AG09309 (cell line): ENCODE results near the gene BPGM.
"Not testable (repeated sequence)": the region's sequence is repeated elsewhere in the genome, so short reads cannot be mapped to it uniquely, and the experiment has no call there.

Experiments
- DNase-seq: peaks from one replicate; pipeline ENCODE4 v3.0.0-alpha.2; 2010; ENCODE audit warnings: low read depth
- H3K4me3 ChIP-seq: 2 replicates; pipeline ENCODE4 v1.5.1; 2011; ENCODE audit warnings: mild to moderate bottlenecking, low read depth, low read length, moderate library complexity; ENCODE audit not compliant: control insufficient read depth
- TF ChIP-seq, protein P1 (sequence below): IDR thresholded peaks from 2 replicates; pipeline ENCODE4 v1.5.1; 2011; ENCODE audit warnings: mild to moderate bottlenecking, low read depth, low read length, inconsistent platforms; ENCODE audit not compliant: insufficient read depth, control insufficient read depth; ENCODE audit errors: missing control alignments

The BPGM gene

DNA sequence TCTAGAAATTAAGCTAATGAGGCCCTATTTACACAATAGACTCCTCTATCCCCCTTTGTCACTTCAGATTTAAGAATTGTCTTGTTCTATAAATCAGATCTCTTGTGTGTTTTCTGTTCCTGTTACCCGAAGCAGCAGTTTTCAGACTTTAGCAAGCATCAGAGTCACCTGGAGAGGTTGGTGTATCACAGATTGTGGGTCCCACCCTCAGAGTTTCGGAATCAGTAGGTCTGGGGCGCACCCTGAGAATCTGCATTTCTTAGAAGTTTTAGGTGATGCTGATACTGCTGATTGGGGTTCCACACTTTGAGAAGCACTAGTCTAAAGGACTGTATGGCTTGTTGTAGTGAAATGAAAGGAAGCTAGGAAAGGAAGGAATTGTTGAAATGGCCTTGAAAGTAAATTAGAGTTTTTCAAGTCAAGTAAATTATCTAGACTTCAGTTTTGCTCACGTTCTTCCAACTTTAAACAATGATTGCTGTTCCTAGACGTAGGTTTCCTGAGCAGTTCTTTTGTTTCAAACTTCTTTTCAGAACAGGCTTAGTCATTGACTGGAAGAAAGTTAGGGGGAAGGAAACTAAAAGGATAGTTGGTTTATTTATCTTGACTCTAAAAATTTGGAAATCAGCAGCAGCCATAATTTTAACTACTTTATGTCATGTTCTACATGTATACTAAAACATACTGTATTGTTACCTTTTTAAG is 15.7 kb downstream of the BPGM start:
- DNase-seq, result no peak
- H3K4me3 ChIP-seq, result no peak overlapping the region
- TF ChIP-seq, protein P1, sequence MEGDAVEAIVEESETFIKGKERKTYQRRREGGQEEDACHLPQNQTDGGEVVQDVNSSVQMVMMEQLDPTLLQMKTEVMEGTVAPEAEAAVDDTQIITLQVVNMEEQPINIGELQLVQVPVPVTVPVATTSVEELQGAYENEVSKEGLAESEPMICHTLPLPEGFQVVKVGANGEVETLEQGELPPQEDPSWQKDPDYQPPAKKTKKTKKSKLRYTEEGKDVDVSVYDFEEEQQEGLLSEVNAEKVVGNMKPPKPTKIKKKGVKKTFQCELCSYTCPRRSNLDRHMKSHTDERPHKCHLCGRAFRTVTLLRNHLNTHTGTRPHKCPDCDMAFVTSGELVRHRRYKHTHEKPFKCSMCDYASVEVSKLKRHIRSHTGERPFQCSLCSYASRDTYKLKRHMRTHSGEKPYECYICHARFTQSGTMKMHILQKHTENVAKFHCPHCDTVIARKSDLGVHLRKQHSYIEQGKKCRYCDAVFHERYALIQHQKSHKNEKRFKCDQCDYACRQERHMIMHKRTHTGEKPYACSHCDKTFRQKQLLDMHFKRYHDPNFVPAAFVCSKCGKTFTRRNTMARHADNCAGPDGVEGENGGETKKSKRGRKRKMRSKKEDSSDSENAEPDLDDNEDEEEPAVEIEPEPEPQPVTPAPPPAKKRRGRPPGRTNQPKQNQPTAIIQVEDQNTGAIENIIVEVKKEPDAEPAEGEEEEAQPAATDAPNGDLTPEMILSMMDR, result no peak

DNA sequence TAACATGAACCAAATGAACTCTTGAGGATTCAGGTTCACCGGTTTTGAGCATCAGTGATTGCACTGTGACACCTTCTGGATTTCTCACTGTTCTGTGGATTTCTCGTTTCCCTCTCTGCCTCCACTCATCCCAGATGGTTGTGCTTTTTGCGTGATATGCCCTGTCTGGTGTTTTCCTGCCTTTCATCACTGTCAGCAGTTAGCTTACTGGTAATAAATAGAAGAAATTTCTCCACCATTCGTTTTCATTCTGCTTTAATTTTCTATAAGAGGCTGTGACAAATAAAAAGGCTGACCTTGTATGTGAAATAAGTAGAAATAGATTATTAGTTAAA is 16.2 kb downstream of the BPGM start:
- DNase-seq, result no peak
- H3K4me3 ChIP-seq, result no peak overlapping the region
- TF ChIP-seq, protein P1, result no peak

GRCh38 chr7:134665045-134665444 is 18.4 kb downstream of the BPGM start:
- DNase-seq, H3K4me3 ChIP-seq: not testable (repeated sequence)

GRCh38 chr7:134667899-134668298 is 21.2 kb downstream of the BPGM start:
- TF ChIP-seq, protein P1, result no peak
- DNase-seq, result no peak
- H3K4me3 ChIP-seq, result no peak overlapping the region

DNA sequence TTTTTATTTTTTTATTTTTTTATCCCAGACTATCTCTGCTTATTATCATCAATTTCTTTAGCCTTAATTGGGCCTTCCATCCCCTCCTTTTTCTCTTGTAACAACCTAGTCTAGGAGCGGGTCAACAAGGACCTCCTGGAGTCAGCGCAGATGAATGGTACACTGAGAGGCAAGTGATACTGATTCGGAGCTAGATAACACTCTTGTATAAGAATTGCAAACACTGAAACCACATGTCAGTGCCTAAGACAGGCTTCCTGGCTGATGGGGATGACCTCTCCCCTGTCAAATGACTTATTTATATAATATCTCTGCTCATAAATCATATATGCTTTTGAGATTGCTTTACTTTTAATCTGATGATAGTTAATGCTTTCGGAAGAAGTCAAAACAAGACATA is 22.7 kb downstream of the BPGM start:
- no peak for DNase-seq
- no peak overlapping the region for H3K4me3 ChIP-seq
- TF ChIP-seq, protein P1, result no peak

- DNase-seq, result no peak
- TF ChIP-seq, protein P1, result no peak
- no peak overlapping the region for H3K4me3 ChIP-seq
These were observed 23.3 kb downstream of the BPGM start for GRCh38 chr7:134669845-134670373.

- TF ChIP-seq, protein P1, result no peak
- no peak overlapping the region for H3K4me3 ChIP-seq
- no peak for DNase-seq
These were observed 25.0 kb downstream of the BPGM start for GRCh38 chr7:134671609-134672008.
